ENCODE results near the gene ZC3H6. TPM values are rescaled to one million over a fixed set of nuclear protein-coding genes. Genes with fewer than 3 reads are reported as not detected.

The ZC3H6 gene
- total and polyA plus RNA-seq, 2 of the 13 experiments (the other 11 are each of a cell fraction or from before 2014, with no cell fraction given): 0.71 to 0.93 TPM

DNA sequence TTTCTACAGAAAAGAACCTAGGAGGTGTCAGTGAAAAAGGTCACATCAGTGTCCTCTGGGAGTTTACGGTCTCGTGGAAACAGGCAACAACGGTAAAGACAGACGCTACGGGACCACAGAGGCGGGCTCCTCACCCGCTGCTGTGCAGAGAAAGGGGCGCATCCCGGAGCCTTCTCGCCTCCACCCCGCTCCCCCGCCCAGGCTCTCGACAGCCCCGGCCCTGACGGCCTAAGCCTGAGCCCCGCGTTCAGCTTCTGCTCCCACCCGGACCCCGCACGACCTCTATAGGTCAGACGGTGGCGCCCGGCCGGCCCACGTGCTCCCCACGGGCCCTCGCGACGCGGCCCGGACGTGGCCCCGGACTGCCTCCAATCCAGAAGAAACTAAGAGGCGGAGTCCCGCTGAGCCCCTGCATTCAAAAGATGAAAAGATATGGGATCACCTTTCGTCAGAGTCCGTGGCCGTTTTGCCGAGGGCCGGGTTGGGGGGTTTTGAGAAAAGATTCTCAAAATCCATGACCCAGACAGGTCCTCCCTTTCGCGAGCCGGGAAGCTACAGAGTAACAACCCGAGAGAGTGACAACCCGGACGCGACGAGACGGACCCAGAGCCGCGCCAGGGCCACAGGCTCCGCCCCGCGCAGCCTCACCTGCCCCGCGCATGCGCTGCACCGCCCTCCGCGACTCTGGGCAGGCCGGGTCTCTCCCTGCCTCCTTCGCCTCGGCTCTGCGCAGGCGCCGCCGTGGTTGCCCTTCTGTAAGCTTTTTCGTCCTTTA lies 20.7 kb upstream of the ZC3H6 start, which contains the start of gene ZC3H8 (continued):
- TF ChIP-seq, protein P1, sequence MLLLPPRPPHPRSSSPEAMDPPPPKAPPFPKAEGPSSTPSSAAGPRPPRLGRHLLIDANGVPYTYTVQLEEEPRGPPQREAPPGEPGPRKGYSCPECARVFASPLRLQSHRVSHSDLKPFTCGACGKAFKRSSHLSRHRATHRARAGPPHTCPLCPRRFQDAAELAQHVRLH (CRISPR knock-in tag; IDR thresholded peaks at IDR 0.05; ENCODE audit: borderline replicate concordance, low read depth): 0 out of 2 replicates have a peak, but pooled peaks have one; percentile 27
- TF ChIP-seq ZBTB33 (CRISPR knock-in tag; IDR thresholded peaks at IDR 0.05) (no peak), ZSCAN5A (CRISPR knock-in tag; IDR thresholded peaks at IDR 0.05; ENCODE audit: borderline replicate concordance) (no peak; the same call in 1 of the 2 replicates), ZNF639 (CRISPR knock-in tag; conservative IDR thresholded peaks at IDR 0.05) (peak; percentile 66; the same call in 1 of the 2 replicates), REST (IDR thresholded peaks at IDR 0.05; ENCODE audit: borderline replicate concordance in 1 of 2, low read depth in 1 of 2, low read length in 2 of 2) (no peak), BATF2 (CRISPR knock-in tag; IDR thresholded peaks at IDR 0.05) (peak; percentile 82; the same call in 1 of the 2 replicates), ZNF616 (CRISPR knock-in tag; IDR thresholded peaks at IDR 0.05; ENCODE audit: low read depth) (0 out of 2 replicates have a peak, but pooled peaks have one; percentile 82), ZBTB42 (CRISPR knock-in tag; IDR thresholded peaks at IDR 0.05) (no peak; the same call in 1 of the 2 replicates), ZNF569 (CRISPR knock-in tag; IDR thresholded peaks at IDR 0.05; ENCODE audit: borderline replicate concordance) (0 out of 2 replicates have a peak, but pooled peaks have one; percentile 4), E2F1 (CRISPR knock-in tag; IDR thresholded peaks at IDR 0.05) (peak; percentile 77; the same call in 1 of the 2 replicates), ZZZ3 (CRISPR knock-in tag; IDR thresholded peaks at IDR 0.05; ENCODE audit: borderline replicate concordance) (peak; percentile 73; the same call in 1 of the 2 replicates), MAF1 (CRISPR knock-in tag; IDR thresholded peaks at IDR 0.05; ENCODE audit: borderline replicate concordance) (peak; percentile 83; the same call in 1 of the 2 replicates), ZFP62 (CRISPR knock-in tag; IDR thresholded peaks at IDR 0.05) (no peak), NFRKB (IDR thresholded peaks at IDR 0.05) (no peak), DDIT3 (CRISPR knock-in tag; IDR thresholded peaks at IDR 0.05) (no peak), SP4 (CRISPR knock-in tag; IDR thresholded peaks at IDR 0.05) (peak; percentile 55; the same call in 1 of the 2 replicates)
